GM12891 (cell line): ENCODE results near the gene LONP2.

Experiments used
- POLR2A ChIP-seq: IDR thresholded peaks from 2 replicates; pipeline ENCODE4 v1.6.1; 2011; ENCODE audit warnings: low read depth, low read length, control low read depth
- POLR2AphosphoS5 ChIP-seq: IDR thresholded peaks from 2 replicates; pipeline ENCODE4 v1.6.1; 2011; ENCODE audit warnings: low read depth, low read length, control low read depth
- SPI1 ChIP-seq: IDR thresholded peaks from 2 replicates; pipeline ENCODE4 v1.6.1; 2011; ENCODE audit warnings: low read depth, low read length, control low read depth
- TAF1 ChIP-seq: IDR thresholded peaks from 2 replicates; pipeline ENCODE4 v1.6.1; 2011; ENCODE audit warnings: low read depth, low read length, control low read depth

DNA sequence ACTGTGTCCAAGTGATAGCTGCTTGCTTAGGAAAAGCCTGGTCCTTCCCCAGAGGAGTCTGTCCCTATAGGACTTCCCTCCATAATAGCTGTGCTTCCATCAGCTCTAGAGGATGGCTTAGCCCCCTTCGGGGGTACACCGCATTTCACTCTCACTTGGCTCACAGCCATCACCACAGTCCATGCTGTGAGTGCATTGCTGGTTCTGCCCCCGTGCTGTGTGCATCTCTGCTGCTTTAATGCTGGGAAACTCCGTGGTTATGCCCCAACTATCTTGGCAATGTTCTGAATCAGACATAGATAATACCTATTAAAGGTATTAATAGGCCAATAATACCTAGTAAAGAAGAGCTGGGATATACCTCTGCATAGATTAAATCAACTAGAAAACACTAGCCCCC is 82.8 kb downstream of the LONP2 start:
- TF ChIP-seq SPI1 (no peak), POLR2A (no peak), POLR2AphosphoS5 (no peak), TAF1 (no peak)
